Nephron (organoid): Measurements from ENCODE around the gene CERS1.
"Not testable (repeated sequence)": the region's sequence is repeated elsewhere in the genome, so short reads cannot be mapped to it uniquely, and the experiment has no call there.

ENCODE experiments used
- H3K27ac Mint-ChIP-seq, 3 experiments: 2 replicates each; pipeline ENCODE4 v1.8.0; 2020; ENCODE audit warnings: mixed read lengths in 3 of 3, mild to moderate bottlenecking in 2 of 3, moderate library complexity in 1 of 3
- H3K27me3 Mint-ChIP-seq: 2 replicates; pipeline ENCODE4 v1.8.0; 2021; ENCODE audit warnings: low read depth, mild to moderate bottlenecking, moderate library complexity, mixed read lengths
- H3K36me3 Mint-ChIP-seq: 2 replicates; pipeline ENCODE4 v1.8.0; 2020; ENCODE audit warnings: low read depth, mixed read lengths
- H3K4me1 Mint-ChIP-seq: 2 replicates; pipeline ENCODE4 v1.8.0; 2020; ENCODE audit warnings: mixed read lengths
- H3K4me3 Mint-ChIP-seq, 3 experiments: 2 replicates each; pipeline ENCODE4 v1.8.0; 2020; ENCODE audit warnings: mild to moderate bottlenecking in 3 of 3, mixed read lengths in 3 of 3, moderate library complexity in 2 of 3
- H3K9me3 Mint-ChIP-seq: 2 replicates; pipeline ENCODE4 v1.8.0; 2020; ENCODE audit warnings: mixed read lengths
- TF ChIP-seq, protein P1 (sequence below), 3 experiments: fragments of 200-600 bp; sonication (generic); IDR thresholded peaks; one replicate each; pipeline ENCODE4 v1.5.0; 2021; ENCODE audit warnings: antibody characterized with exemption in 3 of 3; ENCODE audit not compliant: unreplicated experiment in 3 of 3

Gene CERS1

DNA sequence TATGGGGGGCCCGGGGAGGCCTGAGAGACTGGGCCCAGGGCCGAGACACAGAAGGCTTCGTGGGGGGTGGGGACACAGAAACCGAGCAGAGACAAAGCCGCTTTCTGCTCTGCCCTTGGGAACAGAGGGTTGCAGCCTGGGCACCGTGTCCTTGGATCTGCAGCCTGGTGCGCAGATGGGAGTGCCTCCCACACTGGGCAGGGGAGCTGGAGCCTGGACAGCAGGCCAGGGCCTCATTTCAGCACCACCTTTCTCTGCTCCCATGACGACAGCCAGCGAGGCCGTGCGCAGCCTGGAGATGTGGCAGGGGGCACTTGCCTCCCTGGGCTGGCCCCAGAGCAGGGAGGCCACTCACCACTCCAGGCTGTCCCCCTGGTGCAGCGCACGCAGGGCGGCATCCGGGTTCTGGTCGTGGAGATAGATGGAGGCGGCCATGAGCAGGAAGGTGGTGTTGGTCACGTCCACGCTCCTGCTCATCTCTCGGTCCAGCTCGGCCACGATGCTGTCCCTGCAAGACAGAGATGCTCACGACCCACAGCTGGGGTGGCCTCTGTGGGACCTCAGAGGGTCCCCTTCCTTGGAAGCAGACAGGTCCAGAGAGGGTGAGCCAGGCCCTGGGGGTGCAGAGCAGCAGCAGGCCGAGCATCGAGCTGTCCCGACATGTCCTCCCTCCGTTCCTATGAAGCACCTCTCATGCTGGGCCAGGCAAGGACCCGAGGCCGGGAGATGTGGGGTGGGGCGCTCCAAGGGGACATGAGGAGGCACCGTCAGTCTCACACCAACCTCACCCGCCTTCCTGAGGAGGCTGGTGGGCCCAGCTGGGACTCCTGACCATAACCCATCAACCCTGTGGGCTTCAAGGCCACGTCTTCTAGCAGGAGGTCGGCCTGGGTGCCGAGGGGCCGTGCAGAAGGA, 10.9 kb upstream of the CERS1 start:
- Mint-ChIP-seq H3K36me3 (peaks cover 9% of the 10 kb centered on the region), H3K4me1 (no peaks in the 10 kb centered on the region), H3K9me3 (no peaks in the 10 kb centered on the region), H3K4me3 (no peak overlapping the region), H3K27ac (no peak overlapping the region), H3K27me3 (no peaks in the 10 kb centered on the region)
- TF ChIP-seq, protein P1, sequence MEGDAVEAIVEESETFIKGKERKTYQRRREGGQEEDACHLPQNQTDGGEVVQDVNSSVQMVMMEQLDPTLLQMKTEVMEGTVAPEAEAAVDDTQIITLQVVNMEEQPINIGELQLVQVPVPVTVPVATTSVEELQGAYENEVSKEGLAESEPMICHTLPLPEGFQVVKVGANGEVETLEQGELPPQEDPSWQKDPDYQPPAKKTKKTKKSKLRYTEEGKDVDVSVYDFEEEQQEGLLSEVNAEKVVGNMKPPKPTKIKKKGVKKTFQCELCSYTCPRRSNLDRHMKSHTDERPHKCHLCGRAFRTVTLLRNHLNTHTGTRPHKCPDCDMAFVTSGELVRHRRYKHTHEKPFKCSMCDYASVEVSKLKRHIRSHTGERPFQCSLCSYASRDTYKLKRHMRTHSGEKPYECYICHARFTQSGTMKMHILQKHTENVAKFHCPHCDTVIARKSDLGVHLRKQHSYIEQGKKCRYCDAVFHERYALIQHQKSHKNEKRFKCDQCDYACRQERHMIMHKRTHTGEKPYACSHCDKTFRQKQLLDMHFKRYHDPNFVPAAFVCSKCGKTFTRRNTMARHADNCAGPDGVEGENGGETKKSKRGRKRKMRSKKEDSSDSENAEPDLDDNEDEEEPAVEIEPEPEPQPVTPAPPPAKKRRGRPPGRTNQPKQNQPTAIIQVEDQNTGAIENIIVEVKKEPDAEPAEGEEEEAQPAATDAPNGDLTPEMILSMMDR (IDR thresholded peaks at IDR 0.05; ENCODE audit: unreplicated experiment in 3 of 3): no peak

GRCh38 chr19:18905513-18906236, 9.7 kb upstream of the CERS1 start:
- Mint-ChIP-seq H3K27me3 (no peaks in the 10 kb centered on the region), H3K4me1 (no peaks in the 10 kb centered on the region), H3K36me3 (peaks cover 13% of the 10 kb centered on the region), H3K27ac (no peak overlapping the region), H3K4me3 (no peak overlapping the region), H3K9me3 (no peaks in the 10 kb centered on the region)
- TF ChIP-seq, protein P1 (IDR thresholded peaks at IDR 0.05; ENCODE audit: unreplicated experiment in 3 of 3): no peak

GRCh38 chr19:18905058-18905456, 9.1 kb upstream of the CERS1 start:
- H3K4me3 Mint-ChIP-seq: no peak overlapping the region

DNA sequence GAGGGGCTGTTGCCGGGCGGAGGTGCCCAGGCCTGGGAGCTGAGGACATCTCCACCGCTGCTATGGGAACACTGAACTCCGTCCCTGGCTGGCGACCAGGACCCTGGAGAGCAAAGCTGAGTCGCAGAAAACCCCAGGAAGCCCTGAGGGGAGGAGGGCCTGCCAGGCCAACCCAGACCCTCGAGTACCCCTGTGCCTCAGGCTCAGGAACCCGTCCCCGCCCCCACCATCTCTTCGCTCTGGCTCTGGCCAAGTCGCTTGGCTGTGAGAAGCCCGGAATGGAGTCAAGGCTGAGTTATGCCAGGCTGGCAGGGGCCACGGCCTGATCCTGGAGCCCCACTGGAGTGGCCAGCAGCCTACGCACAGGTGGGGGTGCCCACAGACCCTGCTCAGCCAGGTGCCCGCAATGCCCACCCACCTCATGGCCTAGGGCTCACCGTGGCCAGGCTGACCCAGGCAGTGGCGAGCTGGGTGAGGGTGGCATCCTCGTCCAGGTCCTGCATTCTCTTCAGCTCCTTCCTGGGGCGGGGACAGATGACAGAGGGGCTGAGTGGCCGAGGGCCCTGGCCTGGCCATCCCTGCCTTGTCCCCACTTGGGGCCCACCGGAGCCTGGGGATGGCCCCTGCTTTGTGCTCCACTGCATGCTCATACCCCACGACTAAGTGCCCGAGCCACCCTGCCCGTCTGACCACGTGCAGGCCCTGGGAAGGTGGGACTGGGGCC, 8.5 kb upstream of the CERS1 start:
- Mint-ChIP-seq H3K4me1 (no peaks in the 10 kb centered on the region), H3K27ac (no peak overlapping the region), H3K36me3 (peaks cover 9% of the 10 kb centered on the region), H3K27me3 (no peaks in the 10 kb centered on the region), H3K4me3 (no peak overlapping the region), H3K9me3 (no peaks in the 10 kb centered on the region)
- TF ChIP-seq, protein P1 (IDR thresholded peaks at IDR 0.05; ENCODE audit: unreplicated experiment in 3 of 3): no peak

More at GRCh38 chr19:18905058-18905456, 9.1 kb upstream of the CERS1 start:
- H3K27me3 Mint-ChIP-seq: no peaks in the 10 kb centered on the region
- peaks cover 13% of the 10 kb centered on the region for H3K36me3 Mint-ChIP-seq
- TF ChIP-seq, protein P1 (IDR thresholded peaks at IDR 0.05; ENCODE audit: unreplicated experiment in 3 of 3): no peak
- no peaks in the 10 kb centered on the region for H3K9me3 Mint-ChIP-seq
- no peak overlapping the region for H3K27ac Mint-ChIP-seq
- no peaks in the 10 kb centered on the region for H3K4me1 Mint-ChIP-seq

DNA sequence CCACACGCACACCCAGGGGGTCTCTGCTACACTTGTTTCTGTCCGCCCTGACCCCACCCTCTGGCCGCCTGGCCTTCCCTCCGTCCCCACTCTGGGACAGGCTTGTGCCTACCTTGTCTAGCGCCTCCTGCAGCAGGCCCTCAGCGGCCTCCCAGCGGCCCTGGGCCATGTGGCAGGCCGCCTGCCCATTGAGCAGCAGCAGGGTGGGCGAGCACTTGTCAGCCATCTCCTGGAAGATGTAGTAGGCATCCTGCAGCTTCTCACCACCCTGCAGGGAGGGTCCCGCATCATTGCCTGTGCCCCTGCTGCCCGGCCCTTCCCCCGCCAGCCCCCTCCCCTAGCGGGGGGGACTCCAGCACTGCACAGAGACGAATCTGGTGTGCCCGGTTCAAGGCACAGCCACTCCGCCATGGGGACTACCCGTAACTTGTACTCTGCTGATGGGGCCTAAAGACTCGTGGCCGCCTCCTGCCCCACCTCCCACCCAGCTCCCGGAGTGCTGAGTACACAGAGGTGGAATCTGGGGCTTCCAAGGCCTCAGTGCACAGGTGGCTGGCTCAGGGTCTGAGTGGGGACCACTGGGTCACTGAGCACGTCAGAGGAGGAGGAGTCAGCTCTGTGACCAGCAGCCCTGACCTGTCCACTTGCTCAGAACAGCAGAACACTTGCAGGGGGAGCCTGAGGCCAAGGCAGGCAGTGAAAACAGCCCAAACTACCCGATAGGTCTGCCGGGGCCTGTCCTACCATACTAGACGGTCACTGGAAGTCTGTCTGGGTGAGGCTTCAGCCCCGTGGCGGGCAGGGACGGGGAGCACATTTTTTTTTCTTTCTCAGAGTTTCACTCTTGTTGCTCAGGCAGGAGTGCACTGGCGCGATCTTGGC, 7.4 kb upstream of the CERS1 start:
- Mint-ChIP-seq H3K9me3 (no peaks in the 10 kb centered on the region), H3K4me1 (no peaks in the 10 kb centered on the region), H3K27me3 (no peaks in the 10 kb centered on the region), H3K4me3 (no peak overlapping the region), H3K36me3 (peaks cover 9% of the 10 kb centered on the region), H3K27ac (no peak overlapping the region)
- TF ChIP-seq, protein P1 (IDR thresholded peaks at IDR 0.05; ENCODE audit: unreplicated experiment in 3 of 3): no peak

- H3K36me3 Mint-ChIP-seq, H3K4me3 Mint-ChIP-seq, H3K27me3 Mint-ChIP-seq, H3K9me3 Mint-ChIP-seq, H3K4me1 Mint-ChIP-seq, H3K27ac Mint-ChIP-seq: not testable (repeated sequence)
These were observed 6.6 kb upstream of the CERS1 start for GRCh38 chr19:18902519-18902918.
